Ishikawa (cell line): ENCODE data around the gene FAT4.

ENCODE experiments used
- CEBPB ChIP-seq: IDR thresholded peaks from 2 replicates; pipeline ENCODE4 v1.6.1; 2012
- EGR1 ChIP-seq: IDR thresholded peaks from 2 replicates; pipeline ENCODE4 v1.6.1; 2012
- EP300 ChIP-seq: IDR thresholded peaks from 2 replicates; pipeline ENCODE4 v1.6.1; 2012; ENCODE audit warnings: borderline replicate concordance
- NFIC ChIP-seq: IDR thresholded peaks from 2 replicates; pipeline ENCODE4 v1.6.1; 2012
- RAD21 ChIP-seq: IDR thresholded peaks from 2 replicates; pipeline ENCODE4 v1.6.1; 2012; ENCODE audit warnings: low read depth
- TEAD4 ChIP-seq: IDR thresholded peaks from 2 replicates; pipeline ENCODE4 v1.6.1; 2012
- YY1 ChIP-seq: IDR thresholded peaks from 2 replicates; pipeline ENCODE4 v1.6.1; 2012; ENCODE audit warnings: low read depth
- ZBTB7A ChIP-seq: IDR thresholded peaks from 2 replicates; pipeline ENCODE4 v1.6.1; 2012; ENCODE audit warnings: low read depth
- TF ChIP-seq, protein P1 (sequence below): IDR thresholded peaks from 2 replicates; pipeline ENCODE4 v1.6.1; 2012
- TF ChIP-seq, protein P2 (sequence below): IDR thresholded peaks from 2 replicates; pipeline ENCODE4 v1.6.1; 2012; ENCODE audit warnings: low read depth, mild to moderate bottlenecking

DNA sequence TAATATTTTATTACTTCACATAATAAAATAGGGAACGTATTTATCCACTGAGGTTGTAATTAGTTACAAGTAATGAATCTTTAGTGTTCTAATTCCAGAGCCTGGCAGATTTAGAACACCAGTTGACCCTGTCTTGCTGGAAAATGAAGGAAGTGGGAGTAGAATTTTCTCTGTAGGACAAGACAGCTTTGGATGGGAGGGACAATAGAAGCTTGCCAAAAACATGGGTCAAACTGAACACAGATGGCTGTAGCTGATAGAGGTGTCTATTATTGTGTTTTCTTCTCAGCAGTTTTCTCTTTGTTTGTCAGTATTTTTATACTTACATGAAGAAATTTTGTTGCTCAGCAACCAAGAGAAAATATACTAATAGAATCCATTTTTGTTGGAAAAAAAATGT is 20.2 kb downstream of the FAT4 start:
- no peak for TF ChIP-seq ZBTB7A
- TF ChIP-seq CEBPB, result no peak
- no peak for TF ChIP-seq RAD21
- TF ChIP-seq, protein P1, sequence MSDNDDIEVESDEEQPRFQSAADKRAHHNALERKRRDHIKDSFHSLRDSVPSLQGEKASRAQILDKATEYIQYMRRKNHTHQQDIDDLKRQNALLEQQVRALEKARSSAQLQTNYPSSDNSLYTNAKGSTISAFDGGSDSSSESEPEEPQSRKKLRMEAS, result no peak
- no peak for TF ChIP-seq EGR1
- no peak for TF ChIP-seq TEAD4
- TF ChIP-seq YY1, result no peak
- no peak for TF ChIP-seq EP300
- TF ChIP-seq, protein P2, sequence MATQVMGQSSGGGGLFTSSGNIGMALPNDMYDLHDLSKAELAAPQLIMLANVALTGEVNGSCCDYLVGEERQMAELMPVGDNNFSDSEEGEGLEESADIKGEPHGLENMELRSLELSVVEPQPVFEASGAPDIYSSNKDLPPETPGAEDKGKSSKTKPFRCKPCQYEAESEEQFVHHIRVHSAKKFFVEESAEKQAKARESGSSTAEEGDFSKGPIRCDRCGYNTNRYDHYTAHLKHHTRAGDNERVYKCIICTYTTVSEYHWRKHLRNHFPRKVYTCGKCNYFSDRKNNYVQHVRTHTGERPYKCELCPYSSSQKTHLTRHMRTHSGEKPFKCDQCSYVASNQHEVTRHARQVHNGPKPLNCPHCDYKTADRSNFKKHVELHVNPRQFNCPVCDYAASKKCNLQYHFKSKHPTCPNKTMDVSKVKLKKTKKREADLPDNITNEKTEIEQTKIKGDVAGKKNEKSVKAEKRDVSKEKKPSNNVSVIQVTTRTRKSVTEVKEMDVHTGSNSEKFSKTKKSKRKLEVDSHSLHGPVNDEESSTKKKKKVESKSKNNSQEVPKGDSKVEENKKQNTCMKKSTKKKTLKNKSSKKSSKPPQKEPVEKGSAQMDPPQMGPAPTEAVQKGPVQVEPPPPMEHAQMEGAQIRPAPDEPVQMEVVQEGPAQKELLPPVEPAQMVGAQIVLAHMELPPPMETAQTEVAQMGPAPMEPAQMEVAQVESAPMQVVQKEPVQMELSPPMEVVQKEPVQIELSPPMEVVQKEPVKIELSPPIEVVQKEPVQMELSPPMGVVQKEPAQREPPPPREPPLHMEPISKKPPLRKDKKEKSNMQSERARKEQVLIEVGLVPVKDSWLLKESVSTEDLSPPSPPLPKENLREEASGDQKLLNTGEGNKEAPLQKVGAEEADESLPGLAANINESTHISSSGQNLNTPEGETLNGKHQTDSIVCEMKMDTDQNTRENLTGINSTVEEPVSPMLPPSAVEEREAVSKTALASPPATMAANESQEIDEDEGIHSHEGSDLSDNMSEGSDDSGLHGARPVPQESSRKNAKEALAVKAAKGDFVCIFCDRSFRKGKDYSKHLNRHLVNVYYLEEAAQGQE, result no peak
- no peak for TF ChIP-seq NFIC
